Stomach (tissue), 4 donors: ENCODE data around the gene TNRC18.

Source experiments
- CTCF ChIP-seq, 7 experiments: fragments of 450-650 bp in 4 of 7; fragments of 200-600 bp in 3 of 7; sonication (generic) in 3 of 7; IDR thresholded peaks; one replicate each; pipeline ENCODE4 v1.5.1; 2016 to 2019; ENCODE audit warnings: antibody characterized with exemption in 7 of 7, control low read depth in 2 of 7, mild to moderate bottlenecking in 1 of 7
- POLR2A ChIP-seq, 4 donors: fragments of 450-650 bp; IDR thresholded peaks; one replicate each; pipeline ENCODE4 v1.6.1; 2016; ENCODE audit warnings: antibody characterized with exemption in 4 of 4, control low read depth in 2 of 4, mild to moderate bottlenecking in 1 of 4, moderate library complexity in 1 of 4
- POLR2AphosphoS5 ChIP-seq, 3 donors: sonication (generic); formaldehyde crosslinking; IDR thresholded peaks; one replicate each; pipeline ENCODE4 v1.6.1; 2016; ENCODE audit warnings: antibody characterized with exemption in 3 of 3

GRCh38 chr7:5284304-5285281 is 139.0 kb downstream of the TNRC18 start:
- no peak for TF ChIP-seq POLR2AphosphoS5 (IDR thresholded peaks at IDR 0.05)
- TF ChIP-seq CTCF (IDR thresholded peaks at IDR 0.05) = no peak
- no peak for TF ChIP-seq POLR2A (IDR thresholded peaks at IDR 0.05)
